Measurements from ENCODE around the gene GGT5. TPM values are rescaled to one million over a fixed set of nuclear protein-coding genes. Genes with fewer than 3 reads are reported as not detected.
"Not testable (repeated sequence)": the region's sequence is repeated elsewhere in the genome, so short reads cannot be mapped to it uniquely, and the experiment has no call there.

The GGT5 gene
- total RNA-seq, 1 experiment from 2014 or later: not detected

- DNase-seq (ENCODE audit: low spot score): no peak
Observed at GRCh38 chr22:24183321-24184031, 61.4 kb downstream of the GGT5 start.

DNA sequence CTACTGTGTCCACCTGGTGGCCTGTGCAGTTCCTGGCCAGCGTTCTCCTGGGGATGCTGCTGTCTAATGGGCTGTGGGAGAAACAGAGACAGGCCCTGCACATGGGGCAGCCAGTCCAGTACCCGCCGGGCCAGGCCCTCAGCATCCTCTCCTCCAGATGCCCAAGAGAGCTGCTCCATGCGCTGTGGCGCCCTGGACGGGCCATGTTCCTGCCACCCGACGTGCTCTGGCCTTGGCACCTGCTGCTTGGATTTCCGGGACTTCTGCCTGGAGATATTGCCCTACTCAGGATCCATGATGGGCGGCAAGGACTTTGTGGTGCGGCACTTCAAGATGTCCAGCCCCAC, 62.0 kb downstream of the GGT5 start:
- DNase-seq (ENCODE audit: low spot score): not testable (repeated sequence)

DNA sequence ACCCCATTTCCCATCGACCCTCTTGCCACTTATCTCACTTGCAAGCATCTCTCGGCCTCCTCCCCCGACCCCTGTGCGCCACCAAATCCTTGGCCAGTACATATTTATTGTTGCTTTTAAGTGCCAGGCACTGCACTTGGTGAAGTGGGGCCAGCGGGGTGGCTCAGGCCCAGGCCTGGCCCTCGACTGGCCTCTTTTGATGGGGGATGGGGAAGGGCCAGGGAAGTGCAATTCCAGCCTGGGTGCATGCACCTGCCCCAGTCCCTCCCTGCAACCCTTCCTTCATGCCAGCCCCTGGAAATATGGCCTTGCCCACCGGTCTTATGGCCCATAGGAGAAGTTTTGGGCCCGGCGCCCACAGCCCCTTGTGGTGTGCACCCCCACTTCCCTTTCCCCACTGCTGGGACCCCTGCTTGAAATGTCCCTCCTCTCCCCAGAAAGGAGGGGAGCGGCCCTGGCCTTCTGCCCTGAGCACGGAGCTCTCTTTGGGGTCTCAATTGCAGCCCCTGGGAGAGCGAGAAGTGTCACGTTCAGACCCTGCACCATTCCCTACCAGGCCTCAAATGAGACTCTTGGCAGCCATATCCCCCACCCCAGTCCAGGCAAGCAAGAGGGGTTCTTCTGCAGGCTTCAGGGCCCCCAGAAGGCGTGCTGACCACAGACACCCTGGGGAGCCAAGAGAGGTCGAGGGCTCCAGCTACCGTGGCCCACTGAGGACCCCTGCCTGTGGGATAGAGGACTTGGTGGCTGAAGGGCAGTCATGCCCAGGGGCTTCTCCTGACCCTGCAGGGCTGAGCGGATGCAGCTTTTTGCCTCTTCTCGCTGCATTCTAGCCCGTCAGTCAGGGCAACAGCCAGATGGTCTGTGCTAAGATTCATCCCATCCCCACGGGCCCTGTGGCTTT, 62.6 kb downstream of the GGT5 start:
- no peak for DNase-seq (ENCODE audit: low spot score)

DNA sequence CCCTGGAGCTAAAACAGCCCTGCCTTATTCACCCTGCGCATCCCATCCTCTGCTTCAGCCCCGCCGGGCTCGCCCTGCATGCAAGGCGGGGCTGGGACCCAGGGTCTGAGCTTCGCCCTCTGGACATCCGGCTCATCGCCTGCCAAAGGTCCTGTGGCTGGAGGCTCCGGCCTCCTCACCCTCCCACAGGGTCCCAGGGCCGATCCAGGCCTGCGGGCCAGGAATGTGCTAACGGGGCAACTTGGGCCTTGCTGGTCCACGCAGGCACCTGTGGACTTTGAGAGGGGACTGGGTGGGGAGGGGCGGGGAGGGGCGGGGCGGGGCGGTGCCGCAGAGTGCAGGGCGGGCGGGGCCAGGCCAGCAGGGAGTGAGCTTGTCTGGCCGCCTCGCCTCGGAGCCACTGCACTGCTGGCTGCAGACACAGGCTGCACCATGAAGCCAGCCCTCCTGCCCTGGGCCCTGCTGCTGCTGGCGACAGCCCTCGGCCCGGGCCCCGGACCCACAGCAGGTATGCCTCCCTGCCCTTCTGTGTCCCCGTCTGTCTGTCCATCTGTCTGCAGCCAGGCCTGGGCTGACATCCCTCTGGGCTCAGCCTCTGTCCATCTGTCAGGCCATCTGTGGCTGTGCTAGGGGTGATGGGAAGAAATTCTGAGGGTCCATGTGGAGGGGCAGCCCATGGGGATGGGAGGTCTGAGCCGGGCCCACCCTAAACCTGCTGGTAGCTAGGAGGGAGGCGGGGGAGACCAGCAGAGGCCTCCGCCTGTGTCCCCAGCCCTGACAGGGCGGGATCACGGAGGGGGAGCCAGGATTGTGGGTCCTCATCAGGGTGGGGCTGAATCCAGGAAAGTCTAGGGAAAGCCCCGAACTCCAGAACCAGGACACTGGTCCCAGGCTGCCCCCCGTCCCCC, 63.5 kb downstream of the GGT5 start, which contains the start of gene SUSD2:
Gene SUSD2 (plus strand): TSS at position 400 of the 908 bp plus-strand sequence. CDS start 33 bp downstream, at position 433.
- DNase-seq (ENCODE audit: low spot score): no peak

DNA sequence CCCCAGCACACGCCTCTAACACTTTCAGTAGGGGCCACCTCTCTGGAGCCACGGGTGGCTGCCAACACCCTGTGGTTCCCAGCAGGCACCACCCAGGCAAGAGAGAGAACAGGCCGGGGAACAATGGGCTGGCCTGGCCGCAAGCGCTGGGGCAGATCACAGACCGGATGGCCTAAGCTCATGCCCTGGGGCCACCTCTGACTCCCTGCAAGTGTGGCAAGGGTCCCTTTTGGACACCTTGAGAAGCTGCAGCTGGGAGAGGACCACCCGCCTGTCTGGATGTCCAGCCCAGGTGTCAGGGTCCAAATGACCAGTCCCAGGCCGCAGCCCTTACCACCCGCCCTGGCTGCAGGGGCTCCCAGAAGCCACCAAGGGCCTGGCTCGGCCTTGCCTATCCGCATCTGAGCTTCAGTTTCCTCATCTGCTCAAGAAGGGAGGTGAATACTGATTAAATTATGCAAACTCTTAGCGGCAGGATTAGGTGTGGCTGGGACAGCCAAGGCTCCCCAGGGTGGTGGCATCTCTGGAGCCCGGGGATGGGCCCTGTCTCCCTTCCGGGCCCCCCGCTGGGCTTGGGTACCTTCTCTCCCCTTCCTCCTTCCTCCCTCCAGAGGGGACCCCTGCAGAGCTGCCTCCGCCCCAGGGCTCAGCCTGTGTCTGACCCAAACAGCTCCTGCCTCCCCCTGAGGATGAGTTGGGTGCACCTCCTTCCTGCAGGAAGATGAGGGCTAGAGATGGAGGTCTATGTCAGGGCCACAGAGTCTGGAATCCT, 64.4 kb downstream of the GGT5 start:
- no peak for DNase-seq (ENCODE audit: low spot score)

DNA sequence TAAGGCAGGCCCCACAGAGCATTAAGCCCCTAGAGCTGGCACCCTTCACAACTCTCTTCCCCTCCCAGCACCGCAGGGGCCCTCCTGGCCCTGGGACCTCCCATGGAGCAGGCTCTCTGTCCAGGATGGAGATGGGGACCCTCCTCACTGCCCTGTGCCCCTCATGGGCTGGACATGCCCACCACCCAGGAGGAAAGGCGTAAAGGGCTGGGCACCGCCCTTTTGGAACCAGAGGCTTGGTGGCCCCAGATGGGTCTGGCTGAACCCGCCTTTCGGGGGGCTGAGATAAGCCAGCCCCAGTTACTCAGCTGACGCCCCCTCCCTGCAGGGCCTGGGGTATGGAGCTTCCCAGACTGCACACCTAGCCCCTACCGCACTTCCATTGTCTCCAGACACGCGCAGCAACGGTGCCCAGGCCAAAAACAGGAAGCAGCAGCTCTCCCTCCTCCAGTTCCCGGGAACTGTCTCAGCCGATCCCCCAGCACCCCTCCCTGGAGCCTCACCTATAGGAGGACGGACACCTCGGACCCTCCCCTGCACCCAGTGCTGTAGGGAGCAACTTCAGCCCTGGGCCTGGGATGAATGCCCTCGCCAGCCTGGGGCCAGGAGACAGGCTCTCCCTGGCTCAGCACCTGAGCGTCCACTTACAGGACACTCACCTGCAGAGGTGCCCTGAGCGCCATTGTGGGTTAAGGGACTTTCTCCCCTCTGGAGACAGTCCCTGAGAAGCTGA, 65.2 kb downstream of the GGT5 start:
- no peak for DNase-seq (ENCODE audit: low spot score)

DNA sequence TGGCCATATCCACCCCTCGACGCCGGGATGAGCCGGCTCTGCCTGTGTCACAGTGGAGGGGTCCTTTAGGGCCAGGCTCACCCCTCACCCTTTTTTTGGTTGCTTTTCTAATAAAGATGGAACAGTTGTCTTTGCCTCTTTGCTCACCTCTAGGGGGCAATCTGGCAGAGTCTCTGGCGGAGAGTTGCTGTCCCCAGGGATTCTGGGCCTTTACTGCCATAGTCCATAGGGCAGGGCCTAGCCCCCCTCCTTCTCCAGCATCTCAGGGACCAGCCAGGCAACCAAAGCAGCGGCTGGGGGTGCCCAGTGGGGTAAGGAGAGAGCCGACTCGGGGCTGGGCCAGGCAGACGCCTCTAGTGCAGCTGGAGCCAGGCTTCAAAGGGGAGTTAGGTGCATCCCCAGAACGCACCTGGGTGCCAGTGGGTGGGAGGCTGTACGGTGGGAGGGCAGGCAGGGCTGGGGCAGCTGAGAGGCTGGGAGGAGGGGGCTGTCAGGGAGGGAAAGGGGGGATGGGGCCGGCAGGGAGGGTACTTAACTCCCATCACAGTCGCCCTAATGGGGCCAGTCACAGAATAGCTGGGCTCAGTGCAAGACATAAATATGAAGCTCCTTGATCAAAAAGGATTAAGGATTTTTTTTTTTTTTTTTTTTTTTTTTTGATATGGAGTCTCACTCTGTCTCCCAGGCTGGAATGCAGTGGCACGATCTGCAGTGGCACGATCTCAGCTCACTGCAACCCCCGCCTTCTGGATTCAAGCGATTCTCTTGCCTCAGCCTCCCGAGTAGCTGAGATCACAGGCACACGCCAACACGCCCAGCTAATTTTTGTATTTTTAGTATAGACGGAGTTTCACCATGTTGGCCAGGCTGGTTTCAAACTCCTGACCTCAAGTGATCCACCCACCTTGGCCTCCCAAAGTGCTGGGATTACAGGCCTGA, 66.1 kb downstream of the GGT5 start:
- no peak for DNase-seq (ENCODE audit: low spot score)

GRCh38 chr22:24178021-24178431, 66.9 kb downstream of the GGT5 start:
- DNase-seq (ENCODE audit: low spot score): no peak

- no peak for DNase-seq (ENCODE audit: low spot score)
Observed at GRCh38 chr22:24177456-24177855, 67.4 kb downstream of the GGT5 start.

- no peak for DNase-seq (ENCODE audit: low spot score)
Observed at GRCh38 chr22:24177045-24177444, 67.8 kb downstream of the GGT5 start.

DNA sequence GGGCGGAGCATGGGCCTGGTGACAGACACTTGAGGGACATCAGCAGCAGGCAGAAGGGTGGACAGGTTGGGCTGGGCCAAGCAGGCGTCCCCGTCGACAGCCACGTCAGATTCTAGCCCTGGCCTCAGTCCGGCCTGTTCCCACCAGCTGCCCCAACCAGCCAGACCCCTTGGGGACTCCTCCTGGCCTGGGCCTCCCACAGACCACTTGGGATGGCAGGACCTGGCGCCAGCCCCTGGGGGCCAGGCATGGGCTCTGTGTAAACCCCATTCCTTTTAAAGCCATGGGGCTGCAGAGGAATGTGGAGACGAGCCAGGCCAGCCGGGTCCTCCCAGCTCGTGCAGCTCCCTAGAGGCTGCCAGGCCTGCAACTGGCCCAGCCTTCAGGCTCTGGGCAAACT, 68.3 kb downstream of the GGT5 start:
- no peak for DNase-seq (ENCODE audit: low spot score)

- DNase-seq (ENCODE audit: low spot score): no peak
Observed at GRCh38 chr22:24176040-24176439, 68.8 kb downstream of the GGT5 start.

- DNase-seq (ENCODE audit: low spot score): peak; percentile 45
Observed at GRCh38 chr22:24175160-24175808, 69.6 kb downstream of the GGT5 start.

DNA sequence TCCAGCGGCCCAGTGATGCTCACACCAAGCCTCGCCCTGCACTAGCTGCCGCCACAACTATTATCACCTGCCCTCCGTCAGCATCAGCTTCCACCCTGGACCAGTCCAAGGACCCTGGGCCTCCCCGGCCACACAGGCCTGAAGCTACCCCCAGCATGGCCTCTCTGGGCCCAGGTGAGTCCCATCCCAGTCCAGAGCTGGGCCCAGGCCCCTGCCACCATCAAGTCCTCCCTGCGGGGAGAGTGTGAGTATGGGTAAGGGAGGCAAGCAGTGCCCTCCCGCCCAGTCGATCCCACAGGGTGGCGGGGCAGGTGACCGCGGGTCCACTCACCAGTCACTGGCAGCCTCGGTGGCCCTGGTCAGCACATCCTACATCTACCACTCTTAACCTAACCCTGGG, 73.1 kb downstream of the GGT5 start:
- DNase-seq (ENCODE audit: low spot score): no peak

DNA sequence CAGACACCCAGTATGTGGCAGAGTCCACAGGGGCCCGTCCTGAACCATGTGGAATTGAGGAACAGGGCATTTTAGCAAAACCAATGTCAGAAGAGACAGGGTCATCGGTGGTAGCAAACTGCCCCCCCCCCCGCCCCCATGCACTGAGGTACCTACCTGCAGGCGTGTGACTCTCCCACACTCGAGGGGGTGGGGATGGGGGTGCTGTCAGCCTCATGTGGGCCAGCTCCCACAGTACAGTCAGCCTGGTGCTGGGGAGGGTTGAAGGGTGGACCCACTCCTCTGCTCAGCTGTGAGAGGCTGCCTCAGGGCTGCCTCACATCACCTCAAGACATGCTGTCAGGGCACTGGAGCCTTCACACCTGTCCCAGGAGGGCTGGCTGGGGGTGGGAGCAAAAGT, 74.2 kb downstream of the GGT5 start:
- DNase-seq (ENCODE audit: low spot score): no peak

DNA sequence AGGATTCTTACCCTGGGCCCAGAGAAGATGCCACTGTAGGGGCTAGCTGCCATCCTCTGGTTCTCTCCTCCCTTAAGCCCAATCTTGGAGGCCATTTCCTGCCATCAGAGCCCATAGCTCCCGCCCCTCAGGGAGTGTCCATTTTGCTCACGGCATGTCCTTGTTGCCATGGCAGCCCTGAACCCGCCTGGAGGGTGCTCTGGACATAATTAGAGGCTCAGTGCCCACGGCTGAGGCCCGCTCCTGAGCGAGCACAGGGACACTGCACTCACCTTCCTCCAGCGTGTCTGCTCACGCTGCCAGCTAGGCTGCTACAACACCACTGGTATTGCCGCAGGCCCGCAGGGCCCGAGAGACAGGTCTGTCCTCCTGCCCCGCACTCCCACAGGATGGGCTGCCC, 74.7 kb downstream of the GGT5 start:
- no peak for DNase-seq (ENCODE audit: low spot score)
